Activated CD8-positive, alpha-beta T cell treated with anti-CD3 and anti-CD28 coated beads, Interleukin-2, amount 10 ng/mL, durations not matched to agents 7 days and 5 days (primary cell): ENCODE measurements around the gene NCKAP5. TPM values are rescaled to one million over a fixed set of nuclear protein-coding genes. Genes with fewer than 3 reads are reported as not detected.
"Not testable (repeated sequence)": the region's sequence is repeated elsewhere in the genome, so short reads cannot be mapped to it uniquely, and the experiment has no call there.

Experiments used
- ATAC-seq: fragments of 150-1000 bp; cut with Tn5 transposase; one replicate; pipeline ENCODE4 v1.10.0; 2021; ENCODE audit warnings: moderate library complexity
- CTCF ChIA-PET: fragments of 350-600 bp; sonication (Branson Sonifier 250); formaldehyde crosslinking; loops from one replicate; lab custom pipeline; 2021; ENCODE audit warnings: antibody characterized with exemption; lab: Charles Lee
- POLR2A ChIA-PET: fragments of 350-600 bp; sonication (Branson Sonifier 250); formaldehyde crosslinking; loops from one replicate; lab custom pipeline; 2021; ENCODE audit warnings: antibody characterized with exemption; lab: Charles Lee
- DNase-seq: peaks from one replicate; pipeline ENCODE4 v3.0.0-alpha.2; 2020
- H3K27ac Mint-ChIP-seq: one replicate; pipeline ENCODE4 v1.8.0; 2021; ENCODE audit warnings: mild to moderate bottlenecking, mixed read lengths
- H3K27me3 Mint-ChIP-seq: one replicate; pipeline ENCODE4 v1.8.0; 2021; ENCODE audit warnings: low read depth, mixed read lengths
- H3K36me3 Mint-ChIP-seq: one replicate; pipeline ENCODE4 v1.8.0; 2021; ENCODE audit warnings: low read depth, mixed read lengths
- H3K4me1 Mint-ChIP-seq: one replicate; pipeline ENCODE4 v1.8.0; 2021; ENCODE audit warnings: low read depth, mixed read lengths
- H3K4me3 Mint-ChIP-seq: one replicate; pipeline ENCODE4 v1.8.0; 2021; ENCODE audit warnings: mild to moderate bottlenecking, mixed read lengths
- H3K9me3 Mint-ChIP-seq: one replicate; pipeline ENCODE4 v1.8.0; 2022; ENCODE audit warnings: mixed read lengths; ENCODE audit not compliant: insufficient read depth
- total RNA-seq, 2 experiments: library from RNA; stranded (reverse); gene quantifications; one replicate each; pipeline ENCODE4 v1.2.3, GENCODE V29; 2021

The NCKAP5 gene
- total RNA-seq, 2 experiments from 2014 or later = not detected

GRCh38 chr2:133213651-133214050, 354.6 kb downstream of the NCKAP5 start:
- ATAC-seq (no peak), DNase-seq (no peak)
- POLR2A ChIA-PET = no interaction called here
- Mint-ChIP-seq H3K4me1 (no peaks in the 10 kb centered on the region), H3K27me3 (no peaks in the 10 kb centered on the region), H3K4me3 (no peak overlapping the region), H3K36me3 (no peaks in the 10 kb centered on the region), H3K9me3 (no peaks in the 10 kb centered on the region), H3K27ac (no peak overlapping the region)
- CTCF ChIA-PET = no interaction called here

- Mint-ChIP-seq H3K4me1 (no peaks in the 10 kb centered on the region), H3K9me3 (peaks cover 7% of the 10 kb centered on the region), H3K36me3 (no peaks in the 10 kb centered on the region), H3K27me3 (no peaks in the 10 kb centered on the region), H3K4me3 (no peak overlapping the region), H3K27ac (no peak overlapping the region)
- POLR2A ChIA-PET = no interaction called here
- DNase-seq = no peak
- ATAC-seq = no peak
- CTCF ChIA-PET = no interaction called here
Measured at GRCh38 chr2:133209325-133209724, 358.9 kb downstream of the NCKAP5 start.

GRCh38 chr2:133206666-133207065, 361.6 kb downstream of the NCKAP5 start:
- DNase-seq, H3K4me3 Mint-ChIP-seq, CTCF ChIA-PET, ATAC-seq, POLR2A ChIA-PET, H3K27me3 Mint-ChIP-seq, H3K9me3 Mint-ChIP-seq, H3K27ac Mint-ChIP-seq, H3K4me1 Mint-ChIP-seq, H3K36me3 Mint-ChIP-seq: not testable (repeated sequence)

- no peaks in the 10 kb centered on the region for H3K36me3 Mint-ChIP-seq
- H3K27me3 Mint-ChIP-seq = no peaks in the 10 kb centered on the region
- ChIA-PET CTCF (no interaction called here), POLR2A (no interaction called here)
- H3K4me1 Mint-ChIP-seq = no peaks in the 10 kb centered on the region
- H3K9me3 Mint-ChIP-seq = peaks cover 7% of the 10 kb centered on the region
- H3K27ac Mint-ChIP-seq = no peak overlapping the region
- no peak overlapping the region for H3K4me3 Mint-ChIP-seq
- ATAC-seq (no peak), DNase-seq (no peak)
Measured at GRCh38 chr2:133204421-133204820, 363.8 kb downstream of the NCKAP5 start.

- Mint-ChIP-seq H3K4me3 (no peak overlapping the region), H3K4me1 (no peaks in the 10 kb centered on the region), H3K27ac (no peak overlapping the region), H3K9me3 (no peaks in the 10 kb centered on the region), H3K27me3 (no peaks in the 10 kb centered on the region), H3K36me3 (no peaks in the 10 kb centered on the region)
- CTCF ChIA-PET = no interaction called here
- DNase-seq (no peak), ATAC-seq (no peak)
- POLR2A ChIA-PET = no interaction called here
Measured at GRCh38 chr2:133200684-133201421, 367.4 kb downstream of the NCKAP5 start.

- Mint-ChIP-seq H3K27me3 (no peaks in the 10 kb centered on the region), H3K4me1 (no peaks in the 10 kb centered on the region), H3K27ac (no peak overlapping the region), H3K36me3 (no peaks in the 10 kb centered on the region), H3K4me3 (no peak overlapping the region), H3K9me3 (no peaks in the 10 kb centered on the region)
- DNase-seq (no peak), ATAC-seq (no peak)
- ChIA-PET POLR2A (no interaction called here), CTCF (no interaction called here)
Measured at GRCh38 chr2:133198678-133199077, 369.6 kb downstream of the NCKAP5 start.

GRCh38 chr2:133197156-133197555, 371.1 kb downstream of the NCKAP5 start:
- CTCF ChIA-PET = no interaction called here
- Mint-ChIP-seq H3K27ac (no peak overlapping the region), H3K4me3 (no peak overlapping the region), H3K27me3 (no peaks in the 10 kb centered on the region), H3K36me3 (no peaks in the 10 kb centered on the region), H3K4me1 (no peaks in the 10 kb centered on the region), H3K9me3 (no peaks in the 10 kb centered on the region)
- POLR2A ChIA-PET = no interaction called here
- DNase-seq (no peak), ATAC-seq (no peak)

- ChIA-PET CTCF (no interaction called here), POLR2A (no interaction called here)
- DNase-seq (no peak), ATAC-seq (no peak)
- Mint-ChIP-seq H3K27me3 (no peaks in the 10 kb centered on the region), H3K9me3 (no peaks in the 10 kb centered on the region), H3K36me3 (no peaks in the 10 kb centered on the region), H3K4me3 (no peak overlapping the region), H3K4me1 (no peaks in the 10 kb centered on the region), H3K27ac (no peak overlapping the region)
Measured at GRCh38 chr2:133194777-133195335, 373.4 kb downstream of the NCKAP5 start.

- H3K9me3 Mint-ChIP-seq = no peaks in the 10 kb centered on the region
- H3K27ac Mint-ChIP-seq = no peak overlapping the region
- DNase-seq (no peak), ATAC-seq (no peak)
- no peaks in the 10 kb centered on the region for H3K36me3 Mint-ChIP-seq
- no peaks in the 10 kb centered on the region for H3K27me3 Mint-ChIP-seq
- H3K4me1 Mint-ChIP-seq = no peaks in the 10 kb centered on the region
- ChIA-PET POLR2A (no interaction called here), CTCF (no interaction called here)
- no peak overlapping the region for H3K4me3 Mint-ChIP-seq
Measured at GRCh38 chr2:133194362-133194655, 374.0 kb downstream of the NCKAP5 start.

GRCh38 chr2:133193544-133194361, 374.5 kb downstream of the NCKAP5 start:
- CTCF ChIA-PET = no interaction called here
- no peaks in the 10 kb centered on the region for H3K9me3 Mint-ChIP-seq
- no peaks in the 10 kb centered on the region for H3K4me1 Mint-ChIP-seq
- ATAC-seq (no peak), DNase-seq (no peak)
- POLR2A ChIA-PET = no interaction called here
- H3K36me3 Mint-ChIP-seq = no peaks in the 10 kb centered on the region
- no peaks in the 10 kb centered on the region for H3K27me3 Mint-ChIP-seq
- H3K4me3 Mint-ChIP-seq = no peak overlapping the region
- H3K27ac Mint-ChIP-seq = no peak overlapping the region

GRCh38 chr2:133192028-133192427, 376.2 kb downstream of the NCKAP5 start:
- ATAC-seq = no peak
- ChIA-PET CTCF (no interaction called here), POLR2A (no interaction called here)
- Mint-ChIP-seq H3K9me3 (no peaks in the 10 kb centered on the region), H3K4me3 (no peak overlapping the region), H3K27ac (no peak overlapping the region), H3K4me1 (no peaks in the 10 kb centered on the region), H3K27me3 (no peaks in the 10 kb centered on the region), H3K36me3 (no peaks in the 10 kb centered on the region)
- DNase-seq = no peak

- Mint-ChIP-seq H3K27ac (no peak overlapping the region), H3K36me3 (no peaks in the 10 kb centered on the region), H3K4me3 (no peak overlapping the region), H3K9me3 (no peaks in the 10 kb centered on the region), H3K4me1 (no peaks in the 10 kb centered on the region), H3K27me3 (no peaks in the 10 kb centered on the region)
- DNase-seq (no peak), ATAC-seq (no peak)
- POLR2A ChIA-PET = no interaction called here
- CTCF ChIA-PET = no interaction called here
Measured at GRCh38 chr2:133177196-133177595, 391.1 kb downstream of the NCKAP5 start.
